Keratinocyte (primary cell): ENCODE measurements around the gene ZNF544. TPM values are rescaled to one million over a fixed set of nuclear protein-coding genes. Genes with fewer than 3 reads are reported as not detected.
"Not testable (repeated sequence)": the region's sequence is repeated elsewhere in the genome, so short reads cannot be mapped to it uniquely, and the experiment has no call there.

Experiments
- DNase-seq: peaks from one replicate; pipeline ENCODE4 v3.0.0-alpha.2; 2011; ENCODE audit warnings: low read depth, missing footprints, low spot score
- FAIRE-seq: peaks from 2 replicates; lab custom pipeline; 2011; peaks lifted over from hg19 to GRCh38; lab: Jason Lieb, UNC
- H2AFZ ChIP-seq: 2 replicates; pipeline ENCODE4 v1.6.0; 2012; ENCODE audit warnings: low read length, control low read depth, inconsistent platforms; ENCODE audit not compliant: control insufficient read depth
- H3K27ac ChIP-seq: 2 replicates; pipeline ENCODE4 v1.5.1; 2011; ENCODE audit warnings: low read length; ENCODE audit not compliant: control insufficient read depth, insufficient read depth
- H3K27me3 ChIP-seq: 3 replicates; pipeline ENCODE4 v1.6.0; 2011; ENCODE audit warnings: low read length; ENCODE audit not compliant: control insufficient read depth, insufficient read depth; ENCODE audit errors: extremely low read depth
- H3K36me3 ChIP-seq, 2 experiments: 2 replicates in 1 of 2; 3 replicates in 1 of 2; pipeline ENCODE4 v1.5.1; 2011; ENCODE audit warnings: low read length in 2 of 2, mild to moderate bottlenecking in 1 of 2; ENCODE audit not compliant: control insufficient read depth in 2 of 2, insufficient read depth in 2 of 2; ENCODE audit errors: extremely low read depth in 1 of 2
- H3K4me1 ChIP-seq: 3 replicates; pipeline ENCODE4 v1.5.1; 2011; ENCODE audit warnings: low read length; ENCODE audit not compliant: control insufficient read depth, insufficient read depth; ENCODE audit errors: extremely low read depth
- H3K4me2 ChIP-seq: 3 replicates; pipeline ENCODE4 v1.6.0; 2011; ENCODE audit warnings: low read depth, low read length; ENCODE audit not compliant: control insufficient read depth, insufficient read depth; ENCODE audit errors: extremely low read depth
- H3K4me3 ChIP-seq, 3 experiments: fragments of 200-600 bp in 1 of 3; sonication (generic) in 1 of 3; 2 replicates in 2 of 3; 3 replicates in 1 of 3; pipeline ENCODE4 v1.5.1; 2011 to 2016; ENCODE audit warnings: low read length in 3 of 3, mild to moderate bottlenecking in 3 of 3, control low read depth in 2 of 3, inconsistent platforms in 1 of 3, low read depth in 1 of 3, mixed read lengths in 1 of 3, mixed run types in 1 of 3, moderate library complexity in 1 of 3; ENCODE audit not compliant: control insufficient read depth in 2 of 3, insufficient read depth in 2 of 3; ENCODE audit errors: extremely low read depth in 1 of 3
- H3K79me2 ChIP-seq: 2 replicates; pipeline ENCODE4 v1.6.0; 2012; ENCODE audit warnings: low read length; ENCODE audit not compliant: control insufficient read depth, insufficient read depth
- H3K9ac ChIP-seq: 3 replicates; pipeline ENCODE4 v1.6.0; 2011; ENCODE audit warnings: low read length; ENCODE audit not compliant: control insufficient read depth, insufficient read depth; ENCODE audit errors: extremely low read depth
- H3K9me1 ChIP-seq: 3 replicates; pipeline ENCODE4 v1.6.0; 2011; ENCODE audit warnings: low read length; ENCODE audit not compliant: control insufficient read depth, insufficient read depth; ENCODE audit errors: extremely low read depth
- H3K9me3 ChIP-seq: 2 replicates; pipeline ENCODE4 v1.5.1; 2012; ENCODE audit warnings: low read depth, low read length; ENCODE audit not compliant: control insufficient read depth
- H4K20me1 ChIP-seq: 3 replicates; pipeline ENCODE4 v1.6.0; 2011; ENCODE audit warnings: low read length; ENCODE audit not compliant: control insufficient read depth, insufficient read depth; ENCODE audit errors: extremely low read depth
- EZH2 ChIP-seq: IDR thresholded peaks from one replicate; pipeline ENCODE4 v1.6.1; 2012; ENCODE audit warnings: inconsistent platforms, mild to moderate bottlenecking, low read length, moderate library complexity
- dilution Hi-C: fragments of 300-500 bp; cut with MboI; formaldehyde crosslinking; loops from one replicate; pipeline ENCODE4 v1.7.0; 2020; ENCODE audit warnings: low sequenced_read_pairs; ENCODE audit not compliant: extremely low pct_ligation_motif_present
- polyA plus RNA-seq, 5 experiments: library from polyadenylated mRNA; depleted of rRNA in 3 of 5; stranded (reverse) in 3 of 5; stranded (forward) in 1 of 5; unstranded in 1 of 5; fragments of >200 nt; gene quantifications; 1 replicate in 1 of 5; 2 replicates in 3 of 5; 3 replicates in 1 of 5; pipeline versions ENCODE4 v1.2.1 to v1.2.3, GENCODE V29; 2011 to 2012; ENCODE audit warnings: missing spikeins in 2 of 5, low read depth in 1 of 5, low replicate concordance in 1 of 5
- TF ChIP-seq, protein P1 (sequence below), 3 experiments: IDR thresholded peaks in 1 of 3; conservative IDR thresholded peaks in 1 of 3; optimal IDR thresholded peaks in 1 of 3; 2 replicates in 2 of 3; 3 replicates in 1 of 3; pipeline versions ENCODE3 to v1.5.1; 2011; ENCODE audit warnings: low read length in 3 of 3, mild to moderate bottlenecking in 3 of 3, moderate library complexity in 2 of 3, control low read depth in 1 of 3, inconsistent platforms in 1 of 3; ENCODE audit not compliant: insufficient read depth in 2 of 3; ENCODE audit errors: extremely low read depth in 1 of 3

Gene ZNF544
- polyA plus RNA-seq, 1 donor (not counting 4 experiments of a cell fraction or from before 2014, with no cell fraction given) = 30.9 TPM

DNA sequence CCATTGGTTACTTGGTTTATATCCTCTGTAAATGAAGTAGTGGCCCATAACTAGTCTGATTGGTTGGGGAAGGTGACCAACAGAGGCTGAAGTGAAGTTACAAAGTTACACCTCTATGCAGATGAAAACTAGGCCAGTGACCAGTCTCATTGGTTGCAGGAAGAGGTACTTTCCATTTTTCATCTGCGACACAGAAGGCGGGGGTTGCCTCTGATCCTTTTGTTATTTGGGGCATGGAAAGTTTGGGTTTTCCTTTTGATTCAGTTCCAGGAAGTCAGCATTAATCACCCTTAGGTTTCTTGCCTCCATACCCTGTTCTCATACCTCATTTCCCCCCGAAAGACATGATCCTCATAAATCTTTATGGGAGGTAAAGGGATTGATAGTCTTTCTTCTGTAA lies 20.2 kb downstream of the ZNF544 start:
- no peaks in the 10 kb centered on the region for H3K79me2 ChIP-seq
- DNase-seq = no peak
- no peak overlapping the region for H3K4me2 ChIP-seq
- no peaks in the 10 kb centered on the region for H4K20me1 ChIP-seq
- H3K4me1 ChIP-seq = no peaks in the 10 kb centered on the region
- H3K27ac ChIP-seq = no peak overlapping the region
- H3K36me3 ChIP-seq = peaks cover 49 to 50% of the 10 kb centered on the region in 2 experiments
- no peaks in the 10 kb centered on the region for H3K27me3 ChIP-seq
- no peak for FAIRE-seq
- dilution Hi-C loops = no loop called here
- H3K9ac ChIP-seq = no peak overlapping the region
- no peak overlapping the region for H2AFZ ChIP-seq
- no peaks in the 10 kb centered on the region for H3K9me1 ChIP-seq
- TF ChIP-seq, protein P1, sequence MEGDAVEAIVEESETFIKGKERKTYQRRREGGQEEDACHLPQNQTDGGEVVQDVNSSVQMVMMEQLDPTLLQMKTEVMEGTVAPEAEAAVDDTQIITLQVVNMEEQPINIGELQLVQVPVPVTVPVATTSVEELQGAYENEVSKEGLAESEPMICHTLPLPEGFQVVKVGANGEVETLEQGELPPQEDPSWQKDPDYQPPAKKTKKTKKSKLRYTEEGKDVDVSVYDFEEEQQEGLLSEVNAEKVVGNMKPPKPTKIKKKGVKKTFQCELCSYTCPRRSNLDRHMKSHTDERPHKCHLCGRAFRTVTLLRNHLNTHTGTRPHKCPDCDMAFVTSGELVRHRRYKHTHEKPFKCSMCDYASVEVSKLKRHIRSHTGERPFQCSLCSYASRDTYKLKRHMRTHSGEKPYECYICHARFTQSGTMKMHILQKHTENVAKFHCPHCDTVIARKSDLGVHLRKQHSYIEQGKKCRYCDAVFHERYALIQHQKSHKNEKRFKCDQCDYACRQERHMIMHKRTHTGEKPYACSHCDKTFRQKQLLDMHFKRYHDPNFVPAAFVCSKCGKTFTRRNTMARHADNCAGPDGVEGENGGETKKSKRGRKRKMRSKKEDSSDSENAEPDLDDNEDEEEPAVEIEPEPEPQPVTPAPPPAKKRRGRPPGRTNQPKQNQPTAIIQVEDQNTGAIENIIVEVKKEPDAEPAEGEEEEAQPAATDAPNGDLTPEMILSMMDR (optimal IDR thresholded peaks at IDR 0.05 in 1 of 3, IDR thresholded peaks at IDR 0.05 in 1 of 3, conservative IDR thresholded peaks at IDR 0.05 in 1 of 3; ENCODE audit: extremely low read depth in 1 of 3, insufficient read depth in 2 of 3, low read length in 3 of 3) = no peak
- TF ChIP-seq EZH2 = no peak
- H3K9me3 ChIP-seq = peaks cover 39% of the 10 kb centered on the region
- no peak overlapping the region for H3K4me3 ChIP-seq

GRCh38 chr19:58252102-58252685 lies 23.5 kb downstream of the ZNF544 start:
- Histone ChIP-seq H3K36me3 (peaks cover 33 to 40% of the 10 kb centered on the region in 2 experiments), H3K9ac (no peak overlapping the region), H3K4me3 (no peak overlapping the region), H3K27ac (no peak overlapping the region), H3K9me3 (peaks cover 47% of the 10 kb centered on the region), H3K9me1 (no peaks in the 10 kb centered on the region), H3K4me2 (no peak overlapping the region), H2AFZ (no peak overlapping the region), H3K79me2 (no peaks in the 10 kb centered on the region), H3K27me3 (no peaks in the 10 kb centered on the region), H4K20me1 (no peaks in the 10 kb centered on the region), H3K4me1 (no peaks in the 10 kb centered on the region)
- dilution Hi-C loops = no loop called here
- no peak for DNase-seq
- no peak for FAIRE-seq
- no peak for TF ChIP-seq EZH2
- TF ChIP-seq, protein P1 (optimal IDR thresholded peaks at IDR 0.05 in 1 of 3, IDR thresholded peaks at IDR 0.05 in 1 of 3, conservative IDR thresholded peaks at IDR 0.05 in 1 of 3; ENCODE audit: extremely low read depth in 1 of 3, insufficient read depth in 2 of 3, low read length in 3 of 3) = no peak

DNA sequence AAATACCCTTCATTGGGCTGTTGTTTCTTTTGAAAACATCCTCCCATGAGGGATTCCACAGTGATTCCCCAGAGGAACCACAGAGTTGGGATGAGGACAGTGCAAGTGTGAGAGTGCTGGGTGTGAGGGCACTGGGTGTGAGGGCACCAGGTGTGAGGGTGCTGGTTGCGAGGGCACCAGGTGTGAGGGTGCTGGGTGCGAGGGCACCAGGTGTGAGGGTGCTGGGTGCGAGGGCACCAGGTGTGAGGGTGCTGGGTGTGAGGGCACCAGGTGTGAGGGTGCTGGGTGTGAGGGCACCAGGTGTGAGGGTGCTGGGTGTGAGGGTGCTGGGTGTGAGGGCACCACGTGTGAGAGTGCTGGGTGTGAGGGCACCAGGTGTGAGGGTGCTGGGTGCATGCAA lies 29.5 kb downstream of the ZNF544 start:
- H3K79me2 ChIP-seq, H3K4me3 ChIP-seq, DNase-seq, H3K4me2 ChIP-seq, dilution Hi-C loops, H3K27me3 ChIP-seq, H3K9me1 ChIP-seq, H3K9ac ChIP-seq, FAIRE-seq, H4K20me1 ChIP-seq, H3K4me1 ChIP-seq, H3K27ac ChIP-seq, H2AFZ ChIP-seq: not testable (repeated sequence)
- Histone ChIP-seq H3K36me3 (peaks cover 30 to 42% of the 10 kb centered on the region in 2 experiments), H3K9me3 (peaks cover 77% of the 10 kb centered on the region)
